ENCODE results near the gene HK1. TPM values are rescaled to one million over a fixed set of nuclear protein-coding genes. Genes with fewer than 3 reads are reported as not detected.

Gene HK1
- total RNA-seq, 1 experiment from 2014 or later = 98.8 TPM

DNA sequence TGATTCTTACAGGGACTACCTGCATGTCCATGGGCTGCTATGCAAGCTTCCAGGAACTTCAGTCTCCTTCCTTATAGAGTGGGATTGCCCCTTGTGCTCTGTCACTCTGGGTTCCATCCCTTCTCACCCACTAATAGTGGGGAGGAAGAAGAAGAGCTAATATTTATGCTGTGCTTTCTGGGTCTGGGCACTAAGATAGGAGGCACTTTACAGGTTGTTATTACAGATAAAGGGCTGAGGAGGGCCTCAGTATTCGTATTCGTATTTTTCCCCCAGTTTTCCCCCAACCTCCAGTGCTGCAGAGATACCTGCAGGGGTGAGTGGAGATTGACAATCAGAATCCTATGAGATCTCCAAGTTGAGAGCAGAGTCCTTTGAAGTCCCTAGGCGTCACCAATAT is 14.2 kb downstream of the HK1 start:
- H3K23me2 ChIP-seq (ENCODE audit: insufficient read length, low read depth, low read length, poor library complexity, severe bottlenecking) = no peaks in the 10 kb centered on the region
- no peak overlapping the region for H2BK20ac ChIP-seq (ENCODE audit: low read depth, low read length, poor library complexity, severe bottlenecking)
- no peaks in the 10 kb centered on the region for H4K20me1 ChIP-seq (ENCODE audit: control insufficient read depth, insufficient read depth, insufficient read length)
- Mint-ChIP-seq H3K36me3 (ENCODE audit: insufficient read depth in 1 of 3, low read depth in 3 of 3) (no peaks in the 10 kb centered on the region), H3K4me3 (no peak overlapping the region), H3K9me3 (no peaks in the 10 kb centered on the region), H3K27me3 (ENCODE audit: low read depth) (peaks cover 3% of the 10 kb centered on the region; the same call in 1 of the 2 replicates), H3K27ac (no peak overlapping the region), H3K4me1 (peaks cover 7 to 12% of the 10 kb centered on the region in 2 experiments)
- no peaks in the 10 kb centered on the region for H3K79me2 ChIP-seq (ENCODE audit: insufficient read depth, low read length)
- H3K23ac ChIP-seq (ENCODE audit: insufficient read length, low read depth, low read length) = no peak overlapping the region
- no peak overlapping the region for H3K56ac ChIP-seq (ENCODE audit: insufficient read length, low read depth, low read length)
- no peaks in the 10 kb centered on the region for H3K9me3 ChIP-seq (ENCODE audit: control insufficient read depth, low read depth, low read length)
- H3K18ac ChIP-seq (ENCODE audit: insufficient read length, low read depth, low read length) = no peak overlapping the region
- no peak overlapping the region for H3T11ph ChIP-seq (ENCODE audit: low read length)
- H3K4me1 ChIP-seq (ENCODE audit: insufficient read depth, low read length) = no peaks in the 10 kb centered on the region
- H3K79me1 ChIP-seq (ENCODE audit: insufficient read depth, low read depth, low read length, poor library complexity, severe bottlenecking) = no peaks in the 10 kb centered on the region
- H3K4me2 ChIP-seq (ENCODE audit: insufficient read depth, insufficient read length, low read length) = no peak overlapping the region
- no peak overlapping the region for H2AK5ac ChIP-seq (ENCODE audit: insufficient read length, low read length)
- no peak overlapping the region for H3K27ac ChIP-seq (ENCODE audit: insufficient read length, low read depth, low read length)
- no peak overlapping the region for H3K9ac ChIP-seq (ENCODE audit: extremely low read depth, insufficient read length, low read length)
- no peaks in the 10 kb centered on the region for H3K27me3 ChIP-seq (ENCODE audit: insufficient read depth, low read length)
- DNase-seq = no peak
- H2AFZ ChIP-seq (ENCODE audit: low read length) = no peak overlapping the region
- H2BK12ac ChIP-seq (ENCODE audit: insufficient read length, low read depth, low read length) = no peak overlapping the region
- no CpG with 5 or more reads among the region's 3 CpGs for WGBS (ENCODE audit: extremely low coverage, insufficient read length, low lambda C conversion rate)
- H3K4ac ChIP-seq (ENCODE audit: low read depth, low read length) = no peak overlapping the region
- no peak overlapping the region for H3K14ac ChIP-seq (ENCODE audit: insufficient read depth, low read length)
- H2BK15ac ChIP-seq (ENCODE audit: low read depth, low read length) = no peak overlapping the region
- H4K91ac ChIP-seq (ENCODE audit: insufficient read length, low read depth, low read length) = no peak overlapping the region
- no peak overlapping the region for H4K5ac ChIP-seq (ENCODE audit: insufficient read length, low read depth, low read length)
- H2BK5ac ChIP-seq (ENCODE audit: insufficient read length, low read length) = no peak overlapping the region
- no peak overlapping the region for H2BK120ac ChIP-seq (ENCODE audit: low read depth, low read length, poor library complexity, severe bottlenecking)
- TF ChIP-seq, protein P1, sequence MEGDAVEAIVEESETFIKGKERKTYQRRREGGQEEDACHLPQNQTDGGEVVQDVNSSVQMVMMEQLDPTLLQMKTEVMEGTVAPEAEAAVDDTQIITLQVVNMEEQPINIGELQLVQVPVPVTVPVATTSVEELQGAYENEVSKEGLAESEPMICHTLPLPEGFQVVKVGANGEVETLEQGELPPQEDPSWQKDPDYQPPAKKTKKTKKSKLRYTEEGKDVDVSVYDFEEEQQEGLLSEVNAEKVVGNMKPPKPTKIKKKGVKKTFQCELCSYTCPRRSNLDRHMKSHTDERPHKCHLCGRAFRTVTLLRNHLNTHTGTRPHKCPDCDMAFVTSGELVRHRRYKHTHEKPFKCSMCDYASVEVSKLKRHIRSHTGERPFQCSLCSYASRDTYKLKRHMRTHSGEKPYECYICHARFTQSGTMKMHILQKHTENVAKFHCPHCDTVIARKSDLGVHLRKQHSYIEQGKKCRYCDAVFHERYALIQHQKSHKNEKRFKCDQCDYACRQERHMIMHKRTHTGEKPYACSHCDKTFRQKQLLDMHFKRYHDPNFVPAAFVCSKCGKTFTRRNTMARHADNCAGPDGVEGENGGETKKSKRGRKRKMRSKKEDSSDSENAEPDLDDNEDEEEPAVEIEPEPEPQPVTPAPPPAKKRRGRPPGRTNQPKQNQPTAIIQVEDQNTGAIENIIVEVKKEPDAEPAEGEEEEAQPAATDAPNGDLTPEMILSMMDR (conservative IDR thresholded peaks at IDR 0.05) = no peak
- no peak overlapping the region for H4K8ac ChIP-seq (replicated peaks; ENCODE audit: insufficient read length, low read depth, low read length)

Measured in H9 (cell line).